Measurements from ENCODE around the gene DDX39B.

GRCh38 chr6:31513456-31514165 is 28.2 kb downstream of the DDX39B start:
- TF ChIP-seq, protein P1, sequence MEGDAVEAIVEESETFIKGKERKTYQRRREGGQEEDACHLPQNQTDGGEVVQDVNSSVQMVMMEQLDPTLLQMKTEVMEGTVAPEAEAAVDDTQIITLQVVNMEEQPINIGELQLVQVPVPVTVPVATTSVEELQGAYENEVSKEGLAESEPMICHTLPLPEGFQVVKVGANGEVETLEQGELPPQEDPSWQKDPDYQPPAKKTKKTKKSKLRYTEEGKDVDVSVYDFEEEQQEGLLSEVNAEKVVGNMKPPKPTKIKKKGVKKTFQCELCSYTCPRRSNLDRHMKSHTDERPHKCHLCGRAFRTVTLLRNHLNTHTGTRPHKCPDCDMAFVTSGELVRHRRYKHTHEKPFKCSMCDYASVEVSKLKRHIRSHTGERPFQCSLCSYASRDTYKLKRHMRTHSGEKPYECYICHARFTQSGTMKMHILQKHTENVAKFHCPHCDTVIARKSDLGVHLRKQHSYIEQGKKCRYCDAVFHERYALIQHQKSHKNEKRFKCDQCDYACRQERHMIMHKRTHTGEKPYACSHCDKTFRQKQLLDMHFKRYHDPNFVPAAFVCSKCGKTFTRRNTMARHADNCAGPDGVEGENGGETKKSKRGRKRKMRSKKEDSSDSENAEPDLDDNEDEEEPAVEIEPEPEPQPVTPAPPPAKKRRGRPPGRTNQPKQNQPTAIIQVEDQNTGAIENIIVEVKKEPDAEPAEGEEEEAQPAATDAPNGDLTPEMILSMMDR (IDR thresholded peaks at IDR 0.05; ENCODE audit: extremely low read depth in 1 of 2, insufficient read depth in 1 of 2, low read depth in 1 of 2, low read length in 2 of 2) = no peak
- no peak for TF ChIP-seq POLR2A (IDR thresholded peaks at IDR 0.05; ENCODE audit: low read depth, low read length)
- no peak for TF ChIP-seq EZH2 (IDR thresholded peaks at IDR 0.05; ENCODE audit: borderline replicate concordance, low read depth, low read length, severe bottlenecking)
- TF ChIP-seq POLR2AphosphoS5 (IDR thresholded peaks at IDR 0.05; ENCODE audit: insufficient read depth, low read depth, low read length) = no peak
- no peak for TF ChIP-seq MAX (IDR thresholded peaks at IDR 0.05; ENCODE audit: insufficient read depth, insufficient read length)
- no peak for TF ChIP-seq MYC (IDR thresholded peaks at IDR 0.05; ENCODE audit: low read depth, low read length)
- TF ChIP-seq GATA2 (IDR thresholded peaks at IDR 0.05; ENCODE audit: insufficient read depth, insufficient read length, low read depth, low read length) = no peak
- no peak for TF ChIP-seq FOS (IDR thresholded peaks at IDR 0.05; ENCODE audit: borderline replicate concordance, insufficient read depth, low read length)
- TF ChIP-seq JUN (IDR thresholded peaks at IDR 0.05; ENCODE audit: borderline replicate concordance, insufficient read depth, insufficient read length, low read depth) = no peak

All from endothelial cell of umbilical vein (primary cell).